BJ (cell line): ENCODE results near the gene AGAP1. TPM values are rescaled to one million over a fixed set of nuclear protein-coding genes. Genes with fewer than 3 reads are reported as not detected.

Experiments used
- CTCF ChIA-PET: fragments of 350-600 bp; formaldehyde crosslinking; extraction: SDS; loops from one replicate; lab custom pipeline; 2021; ENCODE audit warnings: antibody characterized with exemption, inconsistent platforms; lab: Yijun Ruan, JAX
- POLR2A ChIA-PET: fragments of 300-600 bp; sonication (Branson Sonifier 250); formaldehyde crosslinking; extraction: SDS; loops from one replicate; lab custom pipeline; 2021; ENCODE audit warnings: antibody characterized with exemption; lab: Charles Lee
- DNase-seq: peaks from one replicate; pipeline ENCODE4 v3.0.0-alpha.2; 2011; ENCODE audit warnings: low read depth
- H3K27me3 ChIP-seq: 2 replicates; pipeline ENCODE4 v1.6.0; 2011; ENCODE audit warnings: low read length; ENCODE audit not compliant: control insufficient read depth, insufficient read depth
- H3K36me3 ChIP-seq: 2 replicates; pipeline ENCODE4 v1.5.1; 2011; ENCODE audit warnings: low read length; ENCODE audit not compliant: control insufficient read depth, insufficient read depth
- H3K4me3 ChIP-seq: 2 replicates; pipeline ENCODE4 v1.5.1; 2011; ENCODE audit warnings: low read depth, mild to moderate bottlenecking, control low read depth, low read length
- CTCF ChIP-seq: IDR thresholded peaks from 2 replicates; pipeline ENCODE4 v1.5.1; 2011; ENCODE audit warnings: low read depth, mild to moderate bottlenecking, control low read depth, inconsistent platforms, low read length, moderate library complexity; ENCODE audit not compliant: insufficient read depth
- polyA plus RNA-seq: library from polyadenylated mRNA; depleted of rRNA; stranded (reverse); fragments of >200 nt; gene quantifications from 2 replicates; pipeline ENCODE4 v1.2.3, GENCODE V29; 2011

Gene AGAP1
- polyA plus RNA-seq, 1 experiment: 14.9 TPM

- POLR2A ChIA-PET: no interaction called here
- Histone ChIP-seq H3K4me3 (no peak overlapping the region), H3K27me3 (no peaks in the 10 kb centered on the region), H3K36me3 (no peaks in the 10 kb centered on the region)
- no peak for DNase-seq
- no peak for TF ChIP-seq CTCF
- CTCF ChIA-PET: interaction anchor here (1.2 to 1.3 kb wide), 2 partner anchors 37 to 123 kb away, joined by 3 read pairs; no protein-coding TSS in a partner anchor
Observed at GRCh38 chr2:235623111-235623510, 129.3 kb downstream of the AGAP1 start.

GRCh38 chr2:235623752-235624151, 129.9 kb downstream of the AGAP1 start:
- Histone ChIP-seq H3K4me3 (no peak overlapping the region), H3K27me3 (no peaks in the 10 kb centered on the region), H3K36me3 (no peaks in the 10 kb centered on the region)
- no peak for TF ChIP-seq CTCF
- no peak for DNase-seq
- CTCF ChIA-PET: interaction anchor here (1.3 kb wide), 1 partner anchor 122 kb away, joined by 3 read pairs; no protein-coding TSS in a partner anchor
- POLR2A ChIA-PET: interaction anchor here (0.6 kb wide), 1 partner anchor 100 kb away, joined by 4 read pairs; no protein-coding TSS in a partner anchor

- no peak overlapping the region for H3K4me3 ChIP-seq
- no peaks in the 10 kb centered on the region for H3K27me3 ChIP-seq
- DNase-seq: no peak
- POLR2A ChIA-PET: no interaction called here
- TF ChIP-seq CTCF: no peak
- CTCF ChIA-PET: no interaction called here
- H3K36me3 ChIP-seq: no peaks in the 10 kb centered on the region
Observed at GRCh38 chr2:235626658-235627057, 132.8 kb downstream of the AGAP1 start.

GRCh38 chr2:235627682-235628081, 133.8 kb downstream of the AGAP1 start:
- Histone ChIP-seq H3K36me3 (no peaks in the 10 kb centered on the region), H3K4me3 (no peak overlapping the region), H3K27me3 (no peaks in the 10 kb centered on the region)
- DNase-seq: no peak
- ChIA-PET POLR2A (no interaction called here), CTCF (interaction anchor here (0.7 kb wide), 2 partner anchors 11 to 15 kb away, joined by 3 to 5 read pairs; no protein-coding TSS in a partner anchor)
- TF ChIP-seq CTCF: no peak

- H3K36me3 ChIP-seq: no peaks in the 10 kb centered on the region
- H3K4me3 ChIP-seq: no peak overlapping the region
- ChIA-PET CTCF (no interaction called here), POLR2A (interaction anchor here (1.0 kb wide), 1 partner anchor 16 kb away, joined by 6 read pairs; no protein-coding TSS in a partner anchor)
- DNase-seq: no peak
- no peaks in the 10 kb centered on the region for H3K27me3 ChIP-seq
- no peak for TF ChIP-seq CTCF
Observed at GRCh38 chr2:235630718-235631296, 137.0 kb downstream of the AGAP1 start.
